ENCODE data around the gene TRAM2. TPM values are rescaled to one million over a fixed set of nuclear protein-coding genes. Genes with fewer than 3 reads are reported as not detected.

Gene TRAM2
- total and polyA plus RNA-seq, 2 donors (not counting 3 experiments of a cell fraction or from before 2014, with no cell fraction given) = 85.7 to 98.6 TPM

DNA sequence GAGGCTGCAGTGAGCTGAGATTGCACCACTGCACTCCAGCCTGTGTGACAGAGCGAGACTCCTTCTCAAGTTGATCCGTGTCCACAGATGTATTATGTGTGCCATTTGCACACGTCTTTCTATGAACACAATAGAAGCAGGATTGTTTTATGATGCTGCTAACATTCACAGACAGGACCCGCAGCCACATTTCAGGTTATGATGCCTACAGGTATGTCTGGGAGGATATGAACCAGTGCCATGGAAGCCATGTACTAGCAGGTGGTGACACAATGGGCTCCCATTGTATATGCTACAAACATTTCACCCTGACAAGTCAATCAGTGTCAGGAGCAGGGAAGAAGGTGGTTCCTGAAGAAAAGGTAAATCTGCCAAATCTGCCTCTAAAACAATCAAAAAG lies 4.3 kb downstream of the TRAM2 start:
- intact Hi-C loops (cut with micrococcal nuclease) = loop anchor here (10.0 kb wide), 1 partner anchor 288 kb away; the partner anchor contains the start of gene MCM3
- H3K79me2 ChIP-seq (ENCODE audit: control insufficient read depth, insufficient read depth, low read length) = peaks cover 88% of the 10 kb centered on the region
- peak overlapping the region in 1 of 3 experiments; percentile 85 for H3K4me3 ChIP-seq (replicated peaks in 1 of 3; ENCODE audit: insufficient read depth in 1 of 3, low read depth in 1 of 3, low read length in 3 of 3)
- no peak overlapping the region for H2AFZ ChIP-seq (ENCODE audit: low read depth, low read length)
- no peak overlapping the region for H3K9ac ChIP-seq (replicated peaks; ENCODE audit: extremely low read depth, insufficient read depth, low read length)
- no TSS peak for BruUV-seq (replicated peaks)
- no peaks in the 10 kb centered on the region for H4K20me1 ChIP-seq (replicated peaks; ENCODE audit: control insufficient read depth, extremely low read depth, insufficient read depth, low read length)
- TF ChIP-seq MYC (IDR thresholded peaks at IDR 0.05; ENCODE audit: low read depth, low read length) (no peak), EZH2 (IDR thresholded peaks at IDR 0.05; ENCODE audit: borderline replicate concordance, low read depth, low read length, severe bottlenecking) (no peak), POLR2AphosphoS5 (IDR thresholded peaks at IDR 0.05; ENCODE audit: insufficient read depth, low read depth, low read length) (no peak), POLR2A (IDR thresholded peaks at IDR 0.05; ENCODE audit: low read depth, low read length) (no peak), JUN (IDR thresholded peaks at IDR 0.05; ENCODE audit: borderline replicate concordance, insufficient read depth, insufficient read length, low read depth) (no peak), FOS (IDR thresholded peaks at IDR 0.05; ENCODE audit: borderline replicate concordance, insufficient read depth, low read length) (no peak), GATA2 (IDR thresholded peaks at IDR 0.05; ENCODE audit: insufficient read depth, insufficient read length, low read depth, low read length) (no peak)
- TF ChIP-seq, protein P1, sequence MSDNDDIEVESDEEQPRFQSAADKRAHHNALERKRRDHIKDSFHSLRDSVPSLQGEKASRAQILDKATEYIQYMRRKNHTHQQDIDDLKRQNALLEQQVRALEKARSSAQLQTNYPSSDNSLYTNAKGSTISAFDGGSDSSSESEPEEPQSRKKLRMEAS (IDR thresholded peaks at IDR 0.05; ENCODE audit: insufficient read depth, insufficient read length) = no peak
- TF ChIP-seq, protein P2, sequence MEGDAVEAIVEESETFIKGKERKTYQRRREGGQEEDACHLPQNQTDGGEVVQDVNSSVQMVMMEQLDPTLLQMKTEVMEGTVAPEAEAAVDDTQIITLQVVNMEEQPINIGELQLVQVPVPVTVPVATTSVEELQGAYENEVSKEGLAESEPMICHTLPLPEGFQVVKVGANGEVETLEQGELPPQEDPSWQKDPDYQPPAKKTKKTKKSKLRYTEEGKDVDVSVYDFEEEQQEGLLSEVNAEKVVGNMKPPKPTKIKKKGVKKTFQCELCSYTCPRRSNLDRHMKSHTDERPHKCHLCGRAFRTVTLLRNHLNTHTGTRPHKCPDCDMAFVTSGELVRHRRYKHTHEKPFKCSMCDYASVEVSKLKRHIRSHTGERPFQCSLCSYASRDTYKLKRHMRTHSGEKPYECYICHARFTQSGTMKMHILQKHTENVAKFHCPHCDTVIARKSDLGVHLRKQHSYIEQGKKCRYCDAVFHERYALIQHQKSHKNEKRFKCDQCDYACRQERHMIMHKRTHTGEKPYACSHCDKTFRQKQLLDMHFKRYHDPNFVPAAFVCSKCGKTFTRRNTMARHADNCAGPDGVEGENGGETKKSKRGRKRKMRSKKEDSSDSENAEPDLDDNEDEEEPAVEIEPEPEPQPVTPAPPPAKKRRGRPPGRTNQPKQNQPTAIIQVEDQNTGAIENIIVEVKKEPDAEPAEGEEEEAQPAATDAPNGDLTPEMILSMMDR (IDR thresholded peaks at IDR 0.05; ENCODE audit: extremely low read depth in 1 of 2, insufficient read depth in 1 of 2, low read depth in 1 of 2, low read length in 2 of 2) = no peak
- H3K27me3 ChIP-seq (ENCODE audit: control insufficient read depth in 2 of 2, insufficient read depth in 2 of 2, low read length in 2 of 2) = no peaks in the 10 kb centered on the region
- no peak overlapping the region for H3K4me2 ChIP-seq (ENCODE audit: insufficient read depth, low read length)
- ChIA-PET CTCF (interaction anchor here (1.0 to 2.4 kb wide), 8 partner anchors 21 to 165 kb away, joined by 3 to 9 read pairs (median 4); no protein-coding TSS in a partner anchor), POLR2A (interaction anchor here (0.6 kb wide), 1 partner anchor 13 kb away, joined by 5 read pairs; no protein-coding TSS in a partner anchor)
- FAIRE-seq (no peak), DNase-seq (ENCODE audit: low read depth, low spot score) (no peak)
- no peaks in the 10 kb centered on the region for H3K36me3 ChIP-seq (ENCODE audit: control insufficient read depth in 2 of 2, extremely low read depth in 1 of 2, insufficient read depth in 2 of 2, low read length in 2 of 2)
- dilution Hi-C loops (cut with MboI; ENCODE audit: extremely low pct_ligation_motif_present, low sequenced_read_pairs) = no loop called here
- no peaks in the 10 kb centered on the region for H3K9me3 ChIP-seq (replicated peaks; ENCODE audit: control insufficient read depth, insufficient read depth, low read length)
- no peaks in the 10 kb centered on the region for H3K9me1 ChIP-seq (replicated peaks; ENCODE audit: control insufficient read depth, extremely low read depth, insufficient read depth, low read length)
- peak overlapping the region; percentile 58 for H3K27ac ChIP-seq (ENCODE audit: insufficient read depth, low read depth, low read length)
- peaks cover 74% of the 10 kb centered on the region for H3K4me1 ChIP-seq (ENCODE audit: control insufficient read depth, extremely low read depth, insufficient read depth, low read length)

All from endothelial cell of umbilical vein (primary cell).